Lower lobe of right lung (tissue), 2 donors: ENCODE results near the gene TJAP1. TPM values are rescaled to one million over a fixed set of nuclear protein-coding genes. Genes with fewer than 3 reads are reported as not detected.

Experiments used
- ATAC-seq, 2 donors: fragments of 200-7000 bp; cut with Tn5 transposase; one replicate each; pipeline ENCODE4 v1.9.1; 2020 to 2022; ENCODE audit warnings: mild to moderate bottlenecking in 2 of 2, moderate library complexity in 2 of 2
- DNase-seq: peaks from one replicate; pipeline ENCODE4 v3.0.0-alpha.2; 2020
- H3K27ac ChIP-seq: fragments of 200-600 bp; one replicate; pipeline ENCODE4 v1.8.0; 2022
- H3K27me3 ChIP-seq: fragments of 200-600 bp; one replicate; pipeline ENCODE4 v1.8.0; 2022; ENCODE audit warnings: low read depth
- H3K36me3 ChIP-seq: fragments of 200-600 bp; one replicate; pipeline ENCODE4 v1.8.0; 2022; ENCODE audit warnings: mild to moderate bottlenecking
- H3K4me1 ChIP-seq: fragments of 200-600 bp; one replicate; pipeline ENCODE4 v1.8.0; 2022
- H3K4me3 ChIP-seq: fragments of 200-600 bp; one replicate; pipeline ENCODE4 v1.8.0; 2022; ENCODE audit warnings: mild to moderate bottlenecking
- H3K9me3 ChIP-seq: fragments of 200-600 bp; one replicate; pipeline ENCODE4 v1.8.0; 2022
- CTCF ChIP-seq: fragments of 200-600 bp; IDR thresholded peaks from one replicate; pipeline ENCODE4 v1.8.0; 2022; ENCODE audit warnings: antibody characterized with exemption, mild to moderate bottlenecking
- intact Hi-C: fragments of 100-400 bp; cut with DNase I; formaldehyde crosslinking; loops from one replicate; pipeline ENCODE4 v1.11.0; 2022
- total RNA-seq: library from RNA; stranded (reverse); fragmentation: NEBNext Ultra II Directional; extraction: Animal tissue kit (Norgen Biotek cat#: 25700); gene quantifications from one replicate; pipeline ENCODE4 v1.2.1, GENCODE V29; 2021
- donor health status: DM: no; HTN: yes; CAD: no; lungs with severe emphysema.

Gene TJAP1
- total RNA-seq, 1 donor from 2014 or later, result 34.3 TPM

DNA sequence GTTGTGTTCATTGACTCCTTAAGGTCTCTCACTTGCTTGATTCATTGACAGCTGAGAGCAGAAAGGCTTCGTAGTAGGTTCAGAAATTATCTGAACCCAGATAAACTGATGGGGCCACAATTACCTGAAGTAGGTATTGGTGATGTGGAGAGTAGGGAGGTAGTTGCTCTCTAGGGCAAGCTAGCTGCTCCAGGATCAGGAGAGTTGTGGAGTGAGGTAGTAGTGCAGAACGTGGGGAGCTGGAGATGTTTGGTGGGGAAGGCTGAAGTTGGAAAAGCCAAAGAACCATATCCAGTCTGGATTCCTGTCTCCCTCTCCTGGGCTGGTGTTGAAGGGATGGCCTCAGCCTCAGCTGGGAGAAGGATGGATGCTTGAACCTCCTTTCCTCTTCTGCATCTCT, 15.9 kb downstream of the TJAP1 start:
- Histone ChIP-seq H3K27me3 (no peaks in the 10 kb centered on the region), H3K36me3 (peaks cover 15% of the 10 kb centered on the region), H3K9me3 (no peaks in the 10 kb centered on the region), H3K27ac (no peak overlapping the region), H3K4me1 (peaks cover 37% of the 10 kb centered on the region), H3K4me3 (no peak overlapping the region)
- no peak for TF ChIP-seq CTCF
- DNase-seq (no peak), ATAC-seq (no peak)
- intact Hi-C loops, result no loop called here

GRCh38 chr6:43493833-43494232, 16.5 kb downstream of the TJAP1 start:
- H3K9me3 ChIP-seq, result no peaks in the 10 kb centered on the region
- no peak overlapping the region for H3K27ac ChIP-seq
- DNase-seq, result no peak
- H3K36me3 ChIP-seq, result peaks cover 21% of the 10 kb centered on the region
- no peak for TF ChIP-seq CTCF
- intact Hi-C loops, result no loop called here
- peaks cover 37% of the 10 kb centered on the region for H3K4me1 ChIP-seq
- H3K4me3 ChIP-seq, result no peak overlapping the region
- no peaks in the 10 kb centered on the region for H3K27me3 ChIP-seq
- ATAC-seq, result no peak

DNA sequence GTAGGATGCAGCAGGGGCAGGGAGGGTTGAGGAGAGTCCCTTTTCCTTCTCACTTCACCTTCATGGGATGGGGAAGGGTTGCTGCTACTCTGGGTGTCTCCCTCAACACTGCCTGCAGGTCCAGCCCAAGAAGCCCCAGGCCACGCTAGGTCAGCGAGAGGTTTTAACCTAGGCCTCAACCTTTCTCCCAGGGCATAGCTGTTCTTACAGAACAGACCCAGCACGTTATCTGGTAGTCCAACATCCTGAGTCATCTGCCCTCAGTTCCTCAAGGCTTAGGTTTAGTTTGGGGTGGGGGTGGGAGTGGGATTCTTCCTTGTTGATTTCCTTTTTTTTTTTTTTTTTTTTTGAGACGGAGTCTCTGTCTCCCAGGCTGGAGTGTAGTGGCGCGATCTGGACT, 17.0 kb downstream of the TJAP1 start:
- ATAC-seq (no peak), DNase-seq (no peak)
- Histone ChIP-seq H3K4me3 (no peak overlapping the region), H3K27ac (no peak overlapping the region), H3K4me1 (peaks cover 37% of the 10 kb centered on the region), H3K9me3 (no peaks in the 10 kb centered on the region), H3K27me3 (no peaks in the 10 kb centered on the region), H3K36me3 (peaks cover 26% of the 10 kb centered on the region)
- intact Hi-C loops, result no loop called here
- TF ChIP-seq CTCF, result no peak

GRCh38 chr6:43494766-43495165, 17.4 kb downstream of the TJAP1 start:
- no peak for ATAC-seq
- Histone ChIP-seq H3K36me3 (peaks cover 29% of the 10 kb centered on the region), H3K27me3 (no peaks in the 10 kb centered on the region), H3K9me3 (no peaks in the 10 kb centered on the region), H3K4me1 (peaks cover 40% of the 10 kb centered on the region), H3K4me3 (no peak overlapping the region), H3K27ac (no peak overlapping the region)
- no peak for DNase-seq
- no peak for TF ChIP-seq CTCF
- intact Hi-C loops, result no loop called here

DNA sequence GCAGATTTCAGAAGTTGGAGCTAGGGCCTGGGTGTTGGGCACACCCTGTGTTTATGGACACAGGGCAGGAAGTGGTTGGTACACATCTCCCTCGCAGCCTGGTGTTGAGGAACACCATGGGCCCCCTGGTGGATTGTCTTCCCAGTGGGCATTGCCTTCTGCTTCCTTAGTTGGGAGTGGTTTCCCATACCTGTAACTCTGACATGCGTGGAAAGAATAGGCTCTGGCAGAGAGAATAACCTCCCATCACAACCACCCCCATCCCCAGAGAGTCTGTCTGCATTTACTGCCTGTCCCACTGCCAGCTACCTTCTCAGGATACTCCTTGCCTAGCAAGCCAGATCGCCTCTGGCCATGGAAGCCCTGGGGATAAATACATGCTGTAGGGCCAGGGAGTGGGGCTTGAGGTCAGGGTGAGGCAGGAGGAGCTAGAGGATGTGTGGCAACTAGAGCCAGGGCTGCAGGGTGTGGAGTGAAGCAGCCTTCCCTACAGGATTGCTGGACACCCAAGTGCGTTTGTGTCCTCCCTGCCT, 18.1 kb downstream of the TJAP1 start:
- H3K36me3 ChIP-seq, result peaks cover 30% of the 10 kb centered on the region
- peak; percentile 11 for TF ChIP-seq CTCF
- peaks cover 47% of the 10 kb centered on the region for H3K4me1 ChIP-seq
- H3K27ac ChIP-seq, result no peak overlapping the region
- H3K4me3 ChIP-seq, result no peak overlapping the region
- H3K27me3 ChIP-seq, result no peaks in the 10 kb centered on the region
- no peaks in the 10 kb centered on the region for H3K9me3 ChIP-seq
- ATAC-seq (peak in 1 of 2 donors; percentile 26), DNase-seq (no peak)
- intact Hi-C loops, result no loop called here
